NCI-H2029 (cell line): ENCODE data around the gene LAPTM4A.
"Not testable (repeated sequence)": the region's sequence is repeated elsewhere in the genome, so short reads cannot be mapped to it uniquely, and the experiment has no call there.

ENCODE experiments used
- DNase-seq: peaks from one replicate; lab custom pipeline; 2025; lab: John Stamatoyannopoulos, UW

LAPTM4A gene

GRCh38 chr2:20051532-20052228 lies at the start of gene LAPTM4A:
TSS of gene LAPTM4A (minus strand) at chr2:20051628. CDS start at chr2:20051520, 108 bp downstream.
- DNase-seq: peak; percentile 99

- no peak for DNase-seq
These were observed 49.3 kb upstream of the LAPTM4A start for GRCh38 chr2:20100711-20101110.

DNA sequence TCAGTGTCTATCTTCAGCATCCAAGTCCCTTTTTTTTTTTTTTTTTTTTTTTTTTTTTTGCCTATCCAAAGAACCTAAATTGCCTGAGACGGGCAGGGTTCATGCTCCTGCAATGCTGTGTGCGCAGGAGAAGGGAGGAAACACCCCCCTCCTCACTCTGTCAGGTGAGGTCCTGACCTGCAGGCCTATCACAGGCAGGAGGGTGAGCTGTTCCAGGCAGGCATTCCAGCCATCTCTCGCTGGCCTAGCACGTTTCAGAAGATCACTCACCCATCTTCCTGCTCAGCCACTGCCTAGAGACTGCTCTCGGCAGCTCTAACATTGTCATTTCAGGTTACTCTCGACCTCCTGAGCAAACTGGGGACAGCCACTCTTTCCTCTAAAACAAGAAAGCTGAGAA lies 48.4 kb upstream of the LAPTM4A start:
- DNase-seq: no peak

GRCh38 chr2:20097889-20098714 lies 46.7 kb upstream of the LAPTM4A start:
- peak; percentile 77 for DNase-seq

- no peak for DNase-seq
These were observed 44.0 kb upstream of the LAPTM4A start for GRCh38 chr2:20095469-20095868.

GRCh38 chr2:20094955-20095354 lies 43.5 kb upstream of the LAPTM4A start:
- DNase-seq: no peak

DNA sequence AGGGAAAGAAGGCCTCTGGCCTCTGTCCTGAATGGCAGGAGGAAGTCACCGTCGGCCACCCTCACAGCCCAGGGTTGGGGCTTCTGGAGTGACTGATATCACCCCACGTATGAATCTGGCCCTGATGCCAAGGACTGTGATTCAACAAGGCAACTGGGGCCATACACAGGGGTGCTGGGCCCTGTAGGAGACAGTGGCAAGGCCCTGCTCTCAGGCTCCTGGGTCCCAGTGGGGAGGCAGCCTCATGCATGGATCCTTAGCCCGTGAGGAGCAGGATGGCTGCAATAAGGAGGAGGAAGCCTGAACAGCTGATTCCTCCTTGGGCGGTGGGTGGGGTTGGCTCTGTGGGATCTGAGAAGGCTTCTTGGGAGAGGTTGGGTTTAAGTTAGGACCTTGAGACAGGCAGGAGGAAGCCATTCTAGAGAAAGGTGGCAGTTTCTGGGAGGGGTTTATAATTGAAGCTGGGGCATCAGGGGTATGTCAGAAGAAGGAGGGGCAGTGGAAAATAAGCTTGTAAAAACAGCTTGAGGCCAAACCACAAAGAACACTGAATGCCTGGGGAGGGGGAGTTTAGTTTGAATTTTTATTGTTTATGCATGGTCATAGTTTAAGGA lies 42.8 kb upstream of the LAPTM4A start:
- no peak for DNase-seq

GRCh38 chr2:20093263-20094141 lies 42.1 kb upstream of the LAPTM4A start:
- peak; percentile 3 for DNase-seq

- no peak for DNase-seq
These were observed 41.4 kb upstream of the LAPTM4A start for GRCh38 chr2:20092901-20093235.

DNA sequence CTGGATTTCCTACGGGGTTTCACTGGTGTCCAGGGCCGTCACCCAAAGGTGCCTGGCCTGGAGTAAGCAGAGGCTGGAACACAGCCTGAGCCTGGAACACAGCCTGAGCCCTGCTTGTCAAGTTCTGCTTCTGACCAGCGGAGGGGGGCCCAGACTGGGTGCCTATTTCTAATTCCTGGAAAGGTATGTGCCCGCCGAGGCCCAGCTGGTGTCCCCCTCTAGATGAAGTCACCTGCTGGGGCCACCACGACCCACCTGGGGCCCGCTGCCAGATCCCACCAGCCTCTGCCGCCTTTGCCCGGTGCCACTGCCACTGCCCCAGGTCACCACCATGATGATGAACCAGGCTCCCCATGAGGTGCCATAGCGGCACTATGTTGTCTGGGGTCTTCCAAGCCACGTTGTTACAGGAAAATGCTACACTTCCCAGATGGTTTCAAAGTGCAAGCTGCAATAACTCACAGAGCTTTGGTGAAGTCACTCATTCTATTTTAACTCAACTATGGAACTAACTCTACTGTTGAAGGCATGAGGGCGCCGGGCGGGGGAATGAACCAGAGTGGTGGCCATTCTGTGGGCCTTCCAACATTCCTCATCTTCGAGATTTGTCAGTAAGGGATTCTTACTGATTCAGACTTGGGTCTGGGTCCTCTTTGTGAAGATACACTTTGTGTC lies 40.9 kb upstream of the LAPTM4A start:
- DNase-seq: no peak

DNA sequence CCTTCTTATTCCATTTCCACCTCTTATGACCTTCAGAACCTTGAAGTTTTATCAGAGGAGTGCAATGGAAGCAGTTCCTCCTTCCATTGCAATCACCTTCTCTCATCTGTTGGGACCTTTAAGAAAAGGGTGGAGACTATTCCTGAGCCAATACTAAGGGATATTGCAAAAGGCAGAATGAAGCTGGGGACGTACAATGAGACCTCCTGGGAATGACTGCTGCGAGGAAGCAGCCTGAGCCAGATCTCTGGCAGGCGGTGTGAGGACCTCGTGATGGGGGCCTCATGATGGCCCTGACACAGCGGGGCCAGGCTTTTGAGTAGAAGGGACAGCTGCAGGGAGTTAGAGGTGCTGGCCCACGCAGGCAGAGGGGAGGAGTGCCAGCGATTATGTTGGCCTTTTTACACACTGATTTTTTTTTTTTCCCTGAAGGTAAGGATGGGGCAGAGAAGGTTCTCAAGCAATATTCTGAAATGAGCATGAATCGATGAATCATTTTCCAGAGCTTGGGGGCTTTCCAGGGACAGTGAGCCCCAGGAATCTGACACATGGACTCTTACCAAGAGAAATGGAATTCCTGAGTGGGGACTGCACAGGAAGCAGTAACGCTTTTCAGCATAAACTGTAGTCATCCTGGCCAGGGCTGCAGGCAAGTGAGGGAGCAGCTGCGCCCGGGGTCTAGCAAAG lies 40.0 kb upstream of the LAPTM4A start:
- no peak for DNase-seq

- no peak for DNase-seq
These were observed 38.5 kb upstream of the LAPTM4A start for GRCh38 chr2:20089715-20090464.

- not testable (repeated sequence) for DNase-seq
These were observed 34.5 kb upstream of the LAPTM4A start for GRCh38 chr2:20085909-20086308.

DNA sequence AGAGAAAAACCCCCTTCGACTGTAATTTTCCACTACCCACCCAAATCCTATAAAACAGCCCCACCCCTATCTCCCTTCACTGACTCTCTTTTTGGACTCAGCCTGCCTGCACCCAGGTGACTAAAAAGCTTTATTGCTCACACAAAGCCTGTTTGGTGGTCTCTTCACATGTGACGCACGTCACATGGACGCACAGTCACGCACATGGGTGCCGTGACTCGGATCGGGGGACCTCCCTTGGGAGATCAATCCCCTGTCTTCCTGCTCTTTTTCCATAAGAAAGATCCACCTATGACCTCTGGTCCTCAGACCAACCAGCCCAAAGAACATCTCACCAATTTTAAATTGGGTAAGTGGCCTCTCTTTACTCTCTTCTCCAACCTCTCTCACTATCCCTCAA lies 31.4 kb upstream of the LAPTM4A start:
- not testable (repeated sequence) for DNase-seq

GRCh38 chr2:20081841-20082240 lies 30.4 kb upstream of the LAPTM4A start:
- DNase-seq: no peak

DNA sequence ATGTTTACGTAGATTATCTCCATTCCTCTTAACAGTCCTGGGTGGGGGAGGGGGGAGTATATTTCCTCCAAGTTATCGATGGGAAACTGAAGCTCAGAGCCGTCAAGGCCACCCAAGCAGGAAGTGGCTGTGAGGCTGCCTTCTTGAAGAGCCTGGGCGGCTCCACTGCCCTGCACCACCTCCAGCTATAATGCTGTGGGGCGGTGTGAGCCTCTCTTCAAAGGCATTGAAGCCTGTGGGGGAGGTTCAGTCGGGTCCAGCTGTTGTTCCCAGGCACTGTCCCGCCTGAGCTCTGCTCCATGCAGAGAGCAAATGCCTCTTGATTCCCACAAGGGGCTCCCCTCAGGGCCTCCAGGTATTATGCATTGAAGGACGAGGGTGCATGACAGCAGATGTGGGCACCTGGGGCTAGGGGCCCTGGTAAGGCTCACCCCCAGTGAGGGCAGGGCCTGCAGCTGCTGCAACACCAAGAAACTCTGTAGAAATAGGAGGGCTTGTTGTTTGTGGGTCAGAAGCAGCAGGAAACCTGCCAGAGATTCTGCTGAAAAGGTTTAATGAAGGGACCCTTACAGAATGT lies 29.5 kb upstream of the LAPTM4A start:
- DNase-seq: no peak

DNA sequence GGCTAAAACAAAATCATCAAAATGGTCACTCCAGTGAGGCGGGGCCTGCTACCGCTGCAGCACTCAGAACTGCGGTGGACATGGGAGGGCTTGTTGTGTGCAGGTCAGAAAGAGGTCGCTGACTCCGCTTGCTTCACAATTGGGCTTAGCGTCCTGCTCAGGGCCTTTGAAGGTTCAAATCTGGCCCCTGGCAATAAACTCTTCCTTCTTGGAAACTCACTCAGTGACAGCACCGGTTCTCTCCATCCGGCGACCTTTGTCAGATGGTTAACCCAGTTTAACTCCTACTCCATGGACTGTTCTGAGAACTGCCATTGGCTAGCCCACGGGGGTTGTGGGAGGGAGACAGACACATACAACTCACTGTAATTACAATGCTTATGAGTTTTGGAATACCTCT lies 29.0 kb upstream of the LAPTM4A start:
- DNase-seq: no peak

- DNase-seq: no peak
These were observed 28.2 kb upstream of the LAPTM4A start for GRCh38 chr2:20079546-20080115.

DNA sequence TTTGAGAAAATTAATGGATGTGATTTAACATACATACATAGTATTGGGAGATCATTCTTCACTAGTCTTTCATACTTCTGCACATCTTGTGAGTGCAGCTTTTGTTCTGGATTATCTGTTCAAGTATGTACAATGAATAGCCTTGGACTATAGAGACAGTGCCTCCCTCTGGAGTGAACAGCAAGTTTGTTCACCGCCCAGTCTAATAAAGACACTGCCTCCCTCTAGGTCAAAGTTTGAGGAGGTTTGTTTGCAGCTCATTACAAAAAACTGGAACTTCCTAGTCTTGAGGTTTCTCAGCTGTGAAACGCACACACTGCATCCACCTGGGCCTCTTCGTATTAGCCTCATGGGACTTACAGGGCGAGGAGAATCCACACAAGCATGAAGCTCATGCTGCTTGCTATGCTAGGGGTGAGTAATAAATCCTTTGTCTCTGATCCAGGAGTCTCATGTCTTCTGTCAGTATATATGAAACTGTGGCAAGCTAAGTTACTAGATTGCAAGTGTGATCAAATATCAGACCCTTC lies 26.0 kb upstream of the LAPTM4A start:
- no peak for DNase-seq
